Neural progenitor cell (in vitro differentiated cells): Measurements from ENCODE around the gene TMUB2. TPM values are rescaled to one million over a fixed set of nuclear protein-coding genes. Genes with fewer than 3 reads are reported as not detected.
A peak's percentile ranks its signal among the peaks of the same experiment; 100 is the strongest.

Experiments
- DNase-seq: peaks from one replicate; pipeline ENCODE4 v3.0.0-alpha.2; 2016; ENCODE audit warnings: low spot score
- H2AFZ ChIP-seq: fragments of 200-600 bp; sonication (generic); replicated peaks from 2 replicates; pipeline ENCODE4 v1.6.1; 2016; ENCODE audit warnings: antibody characterized with exemption
- H3F3A ChIP-seq: fragments of 200-600 bp; sonication (generic); 2 replicates; pipeline ENCODE4 v1.6.1; 2016; ENCODE audit warnings: antibody characterized with exemption, low read depth
- H3K27ac ChIP-seq: fragments of 200-600 bp; sonication (generic); 2 replicates; pipeline ENCODE4 v1.5.1; 2016; ENCODE audit warnings: mild to moderate bottlenecking
- H3K27me3 ChIP-seq: fragments of 200-600 bp; sonication (generic); 2 replicates; pipeline ENCODE4 v1.6.1; 2016; ENCODE audit warnings: mild to moderate bottlenecking, moderate library complexity
- H3K36me3 ChIP-seq: fragments of 200-600 bp; sonication (generic); 2 replicates; pipeline ENCODE4 v1.5.1; 2016
- H3K4me1 ChIP-seq: fragments of 200-600 bp; sonication (generic); 2 replicates; pipeline ENCODE4 v1.6.1; 2016; ENCODE audit warnings: mixed run types
- H3K4me2 ChIP-seq: fragments of 200-600 bp; sonication (generic); 2 replicates; pipeline ENCODE4 v1.6.1; 2016
- H3K4me3 ChIP-seq: fragments of 200-600 bp; sonication (generic); 2 replicates; pipeline ENCODE4 v1.5.1; 2016
- H3K79me2 ChIP-seq: fragments of 200-600 bp; sonication (generic); 2 replicates; pipeline ENCODE4 v1.6.1; 2016; ENCODE audit warnings: low read depth
- H3K9ac ChIP-seq: fragments of 200-600 bp; sonication (generic); 2 replicates; pipeline ENCODE4 v1.6.1; 2016
- H3K9me3 ChIP-seq: fragments of 200-600 bp; sonication (generic); 2 replicates; pipeline ENCODE4 v1.5.1; 2016; ENCODE audit warnings: low read depth
- H4K20me1 ChIP-seq: fragments of 200-600 bp; sonication (generic); 2 replicates; pipeline ENCODE4 v1.6.1; 2016; ENCODE audit warnings: low read depth
- H3K27ac Mint-ChIP-seq: 3 replicates; pipeline ENCODE4 v1.8.0; 2021; ENCODE audit warnings: mixed read lengths
- H3K27me3 Mint-ChIP-seq: 2 replicates; pipeline ENCODE4 v1.8.0; 2022; ENCODE audit warnings: low read depth, mild to moderate bottlenecking, inconsistent platforms, moderate library complexity, mixed read lengths; ENCODE audit not compliant: insufficient read depth
- H3K36me3 Mint-ChIP-seq: 3 replicates; pipeline ENCODE4 v1.8.0; 2021; ENCODE audit warnings: mixed read lengths
- H3K4me1 Mint-ChIP-seq: 3 replicates; pipeline ENCODE4 v1.8.0; 2021; ENCODE audit warnings: mixed read lengths
- H3K4me3 Mint-ChIP-seq: 3 replicates; pipeline ENCODE4 v1.8.0; 2021; ENCODE audit warnings: mild to moderate bottlenecking, moderate library complexity, mixed read lengths
- H3K9me3 Mint-ChIP-seq: 3 replicates; pipeline ENCODE4 v1.8.0; 2020; ENCODE audit warnings: mixed read lengths
- EZH2 ChIP-seq: fragments of 200-600 bp; sonication (generic); IDR thresholded peaks from 2 replicates; pipeline ENCODE4 v1.6.1; 2017; ENCODE audit warnings: antibody characterized with exemption, mild to moderate bottlenecking, moderate library complexity
- EZH2phosphoT487 ChIP-seq: fragments of 200-600 bp; sonication (generic); IDR thresholded peaks from 2 replicates; pipeline ENCODE4 v1.6.1; 2017; ENCODE audit warnings: antibody characterized with exemption
- total RNA-seq: library from RNA; depleted of rRNA; stranded (reverse); fragments of >200 nt; gene quantifications from 2 replicates; pipeline ENCODE4 v1.2.3, GENCODE V29; 2015; ENCODE audit warnings: low replicate concordance
- TF ChIP-seq, protein P1 (sequence below): fragments of 200-600 bp; sonication (generic); IDR thresholded peaks from 2 replicates; pipeline ENCODE4 v1.5.1; 2017; ENCODE audit warnings: antibody characterized with exemption, mild to moderate bottlenecking

The TMUB2 gene
- total RNA-seq, 1 donor from 2014 or later: 16.6 TPM

DNA sequence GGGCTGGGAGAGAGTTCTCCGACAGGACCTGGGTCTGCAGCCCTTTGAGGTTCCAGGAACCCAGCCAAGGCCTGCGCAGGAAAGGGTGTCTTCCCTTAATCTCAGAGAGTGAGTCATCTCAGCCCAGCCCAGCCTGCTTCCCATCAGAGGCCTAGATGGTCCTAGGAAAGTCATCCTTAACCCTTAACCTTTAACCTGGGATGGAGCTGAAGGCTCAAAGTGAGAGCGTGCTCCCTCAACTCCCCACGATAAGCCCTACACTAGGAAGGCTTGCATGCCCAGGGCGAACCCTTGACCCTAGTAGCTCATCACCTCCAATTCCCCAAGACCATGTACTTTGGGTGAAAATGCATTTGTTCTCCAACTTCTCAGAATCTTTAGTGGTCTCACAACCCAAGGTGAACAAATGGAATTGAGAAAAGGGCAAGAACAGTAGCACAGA lies 17.7 kb downstream of the TMUB2 start:
- H3K27me3 ChIP-seq: no peaks in the 10 kb centered on the region
- H3K9me3 ChIP-seq: no peaks in the 10 kb centered on the region
- peaks cover 4% of the 10 kb centered on the region for H4K20me1 ChIP-seq
- H3K4me2 ChIP-seq: no peak overlapping the region
- H3K27ac ChIP-seq: no peak overlapping the region
- H3K4me3 Mint-ChIP-seq: no peak overlapping the region
- no peak overlapping the region for H3K9ac ChIP-seq
- H3K79me2 ChIP-seq: no peaks in the 10 kb centered on the region
- peaks cover 10% of the 10 kb centered on the region for H3K27me3 Mint-ChIP-seq
- TF ChIP-seq, protein P1, sequence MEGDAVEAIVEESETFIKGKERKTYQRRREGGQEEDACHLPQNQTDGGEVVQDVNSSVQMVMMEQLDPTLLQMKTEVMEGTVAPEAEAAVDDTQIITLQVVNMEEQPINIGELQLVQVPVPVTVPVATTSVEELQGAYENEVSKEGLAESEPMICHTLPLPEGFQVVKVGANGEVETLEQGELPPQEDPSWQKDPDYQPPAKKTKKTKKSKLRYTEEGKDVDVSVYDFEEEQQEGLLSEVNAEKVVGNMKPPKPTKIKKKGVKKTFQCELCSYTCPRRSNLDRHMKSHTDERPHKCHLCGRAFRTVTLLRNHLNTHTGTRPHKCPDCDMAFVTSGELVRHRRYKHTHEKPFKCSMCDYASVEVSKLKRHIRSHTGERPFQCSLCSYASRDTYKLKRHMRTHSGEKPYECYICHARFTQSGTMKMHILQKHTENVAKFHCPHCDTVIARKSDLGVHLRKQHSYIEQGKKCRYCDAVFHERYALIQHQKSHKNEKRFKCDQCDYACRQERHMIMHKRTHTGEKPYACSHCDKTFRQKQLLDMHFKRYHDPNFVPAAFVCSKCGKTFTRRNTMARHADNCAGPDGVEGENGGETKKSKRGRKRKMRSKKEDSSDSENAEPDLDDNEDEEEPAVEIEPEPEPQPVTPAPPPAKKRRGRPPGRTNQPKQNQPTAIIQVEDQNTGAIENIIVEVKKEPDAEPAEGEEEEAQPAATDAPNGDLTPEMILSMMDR: no peak
- no peak for TF ChIP-seq EZH2
- TF ChIP-seq EZH2phosphoT487: no peak
- H3K4me1 Mint-ChIP-seq: peaks cover 13% of the 10 kb centered on the region
- H3K36me3 Mint-ChIP-seq: peaks cover 11% of the 10 kb centered on the region
- no peaks in the 10 kb centered on the region for H3K9me3 Mint-ChIP-seq
- no peaks in the 10 kb centered on the region for H3K4me1 ChIP-seq
- H3K4me3 ChIP-seq: no peak overlapping the region
- peaks cover 3% of the 10 kb centered on the region for H3K36me3 ChIP-seq
- H3F3A ChIP-seq: peaks cover 43% of the 10 kb centered on the region
- no peak overlapping the region for H3K27ac Mint-ChIP-seq
- DNase-seq: no peak
- H2AFZ ChIP-seq: no peak overlapping the region

DNA sequence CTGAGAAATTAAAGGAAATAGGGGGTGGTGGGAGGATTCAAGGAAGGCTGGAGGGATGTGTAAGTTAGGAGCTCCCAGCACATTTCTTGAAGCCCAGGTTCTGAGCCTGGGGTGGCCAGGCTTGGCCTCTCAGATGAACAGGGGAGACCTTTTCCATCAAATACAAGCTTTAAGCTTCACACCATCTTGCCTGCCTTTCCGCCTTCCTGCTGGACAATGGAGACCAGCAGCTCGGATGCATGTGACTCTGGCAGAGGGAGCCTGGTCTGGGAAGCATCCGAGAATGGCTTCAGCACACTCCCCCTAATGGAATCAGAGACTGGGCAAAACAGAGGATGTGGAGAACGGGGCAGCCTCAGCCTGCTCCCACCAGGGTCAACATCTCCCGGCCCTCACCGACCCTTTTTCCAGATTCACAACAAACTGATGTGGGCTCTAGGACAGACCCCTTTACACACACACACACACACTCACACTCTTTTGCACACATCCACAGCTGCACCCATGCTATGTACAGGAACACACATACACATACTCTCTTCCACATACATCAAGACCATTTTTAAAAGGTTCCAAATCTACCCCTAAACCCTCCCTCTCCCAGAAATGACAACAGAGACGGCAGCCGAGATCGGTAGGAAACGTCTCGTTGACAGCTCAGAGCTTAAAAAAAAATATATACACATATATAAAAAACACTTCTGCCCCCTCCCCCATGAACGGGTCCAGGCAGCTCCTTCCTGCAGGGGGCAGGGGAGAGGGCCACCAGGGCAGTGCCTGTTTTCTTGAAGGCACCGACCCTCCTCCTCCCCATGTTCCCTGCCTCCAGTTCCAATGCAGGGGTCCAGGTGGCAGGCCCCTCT lies 19.4 kb downstream of the TMUB2 start:
- H3K27me3 ChIP-seq: no peaks in the 10 kb centered on the region
- H3K4me2 ChIP-seq: no peak overlapping the region
- H3K4me3 ChIP-seq: no peak overlapping the region
- Mint-ChIP-seq H3K4me1 (peaks cover 9% of the 10 kb centered on the region), H3K27ac (no peak overlapping the region), H3K9me3 (no peaks in the 10 kb centered on the region), H3K27me3 (peaks cover 7% of the 10 kb centered on the region), H3K36me3 (peaks cover 15% of the 10 kb centered on the region), H3K4me3 (no peak overlapping the region)
- H3F3A ChIP-seq: peaks cover 40% of the 10 kb centered on the region
- peaks cover 3% of the 10 kb centered on the region for H3K36me3 ChIP-seq
- TF ChIP-seq EZH2: no peak
- TF ChIP-seq, protein P1: peak; percentile 12
- peaks cover 19% of the 10 kb centered on the region for H4K20me1 ChIP-seq
- H3K9me3 ChIP-seq: no peaks in the 10 kb centered on the region
- H3K79me2 ChIP-seq: no peaks in the 10 kb centered on the region
- H3K9ac ChIP-seq: no peak overlapping the region
- H3K4me1 ChIP-seq: no peaks in the 10 kb centered on the region
- no peak overlapping the region for H2AFZ ChIP-seq
- H3K27ac ChIP-seq: no peak overlapping the region
- DNase-seq: no peak

DNA sequence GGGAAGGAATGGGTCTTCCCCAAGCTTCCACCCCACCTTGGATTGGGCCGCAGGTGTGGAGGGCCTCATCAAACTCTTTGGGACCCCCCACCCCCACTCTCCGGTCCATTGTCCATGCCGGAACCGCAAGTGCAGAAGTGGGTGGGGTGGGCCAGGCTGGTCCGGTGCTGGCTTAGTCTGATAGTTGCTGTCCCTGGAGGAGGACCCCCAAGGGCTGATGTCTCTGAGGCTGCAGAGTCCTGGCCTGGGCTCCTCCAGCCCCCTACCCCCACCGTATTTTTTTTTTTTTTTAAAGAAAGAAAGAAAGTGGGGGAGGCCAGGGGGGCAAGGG lies 20.0 kb downstream of the TMUB2 start:
- Mint-ChIP-seq H3K4me1 (peaks cover 8% of the 10 kb centered on the region), H3K27me3 (peaks cover 7% of the 10 kb centered on the region), H3K4me3 (no peak overlapping the region), H3K27ac (no peak overlapping the region), H3K36me3 (peaks cover 15% of the 10 kb centered on the region), H3K9me3 (no peaks in the 10 kb centered on the region)
- Histone ChIP-seq H3K4me1 (no peaks in the 10 kb centered on the region), H3K4me3 (no peak overlapping the region), H3K27ac (no peak overlapping the region), H2AFZ (no peak overlapping the region), H3K4me2 (no peak overlapping the region), H3K79me2 (no peaks in the 10 kb centered on the region), H3K9ac (no peak overlapping the region), H4K20me1 (peaks cover 24% of the 10 kb centered on the region), H3K9me3 (no peaks in the 10 kb centered on the region), H3F3A (peaks cover 40% of the 10 kb centered on the region), H3K36me3 (peaks cover 3% of the 10 kb centered on the region), H3K27me3 (no peaks in the 10 kb centered on the region)
- DNase-seq: no peak
- TF ChIP-seq EZH2phosphoT487 (no peak), EZH2 (no peak)
- TF ChIP-seq, protein P1: no peak
